HL-60/S4 (cell line): ENCODE data around the gene F8.
"Not testable (repeated sequence)": the region's sequence is repeated elsewhere in the genome, so short reads cannot be mapped to it uniquely, and the experiment has no call there.

ENCODE experiments used
- in situ Hi-C: fragments of 300-500 bp; cut with MboI; formaldehyde crosslinking; loops from 2 replicates; pipeline ENCODE4 v1.14.3; 2022; ENCODE audit warnings: low sequenced_read_pairs

F8 gene

DNA sequence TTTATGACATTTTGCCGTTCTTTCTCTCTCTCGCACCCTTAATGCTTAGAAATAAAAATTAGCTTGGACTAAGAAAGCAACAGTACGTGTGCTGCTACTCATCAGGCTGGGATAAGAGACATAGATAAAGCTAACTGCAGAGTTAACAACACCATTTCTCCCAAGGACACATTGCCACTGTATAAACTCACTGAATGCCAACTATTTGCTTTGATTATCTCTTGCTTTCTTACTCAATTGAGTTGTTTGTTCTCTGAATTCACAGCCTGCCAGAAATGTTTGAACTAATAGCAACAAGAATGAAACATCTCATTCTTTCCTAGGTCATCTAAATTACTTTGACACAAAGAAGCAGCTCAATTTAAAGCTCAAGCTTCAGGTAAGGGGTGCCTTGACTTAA is 34.6 kb downstream of the F8 start:
- in situ Hi-C loops: loop anchor here (25.0 kb wide), 1 partner anchor 99 kb away; no protein-coding TSS in a partner anchor

GRCh38 chrX:154986826-154987575 is 35.5 kb downstream of the F8 start:
- in situ Hi-C loops: loop anchor here (25.0 kb wide), 1 partner anchor 100 kb away; no protein-coding TSS in a partner anchor

DNA sequence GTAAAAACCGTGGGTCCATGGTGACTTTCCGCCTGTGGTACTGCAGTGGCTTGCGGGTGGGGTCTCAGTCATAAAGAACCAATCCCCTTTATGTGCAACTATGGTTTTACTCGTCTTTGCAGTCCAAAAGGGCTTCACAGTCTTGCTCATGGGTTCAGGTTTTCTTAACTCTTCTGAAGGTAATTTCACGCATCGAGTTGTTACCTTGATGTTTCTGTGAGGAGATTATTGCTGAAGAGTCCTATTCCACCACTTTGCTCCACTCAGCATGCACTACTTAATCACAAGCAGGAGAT is 41.5 kb downstream of the F8 start:
- in situ Hi-C loops: loop anchor here (25.0 kb wide), 1 partner anchor 106 kb away; no protein-coding TSS in a partner anchor

GRCh38 chrX:154980330-154981115 is 42.0 kb downstream of the F8 start:
- in situ Hi-C loops: loop anchor here (25.0 kb wide), 1 partner anchor 107 kb away; no protein-coding TSS in a partner anchor

- in situ Hi-C loops: loop anchor here (25.0 kb wide), 1 partner anchor 108 kb away; no protein-coding TSS in a partner anchor
These were observed 42.9 kb downstream of the F8 start for GRCh38 chrX:154979629-154980028.

DNA sequence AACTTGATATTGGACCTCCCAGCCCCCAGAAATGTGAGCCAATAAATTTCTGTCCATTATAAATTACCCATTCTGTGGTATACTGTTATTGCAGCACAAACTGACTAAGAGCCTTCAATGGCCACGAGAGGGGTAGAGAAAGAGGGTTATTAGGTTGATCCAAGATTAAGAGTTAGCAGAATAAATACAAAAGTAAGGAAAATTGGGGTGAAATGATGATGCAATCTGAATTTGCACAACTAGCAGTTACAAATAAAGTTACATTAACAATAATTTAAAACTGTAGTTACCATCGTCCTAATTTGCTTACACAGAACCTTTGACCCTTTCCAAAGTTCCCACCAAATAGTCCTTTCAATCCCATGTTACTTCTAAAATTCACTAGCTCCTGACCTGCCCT is 54.2 kb downstream of the F8 start:
- in situ Hi-C loops: no loop called here

- in situ Hi-C loops: no loop called here
These were observed 54.9 kb downstream of the F8 start for GRCh38 chrX:154967603-154968002.

DNA sequence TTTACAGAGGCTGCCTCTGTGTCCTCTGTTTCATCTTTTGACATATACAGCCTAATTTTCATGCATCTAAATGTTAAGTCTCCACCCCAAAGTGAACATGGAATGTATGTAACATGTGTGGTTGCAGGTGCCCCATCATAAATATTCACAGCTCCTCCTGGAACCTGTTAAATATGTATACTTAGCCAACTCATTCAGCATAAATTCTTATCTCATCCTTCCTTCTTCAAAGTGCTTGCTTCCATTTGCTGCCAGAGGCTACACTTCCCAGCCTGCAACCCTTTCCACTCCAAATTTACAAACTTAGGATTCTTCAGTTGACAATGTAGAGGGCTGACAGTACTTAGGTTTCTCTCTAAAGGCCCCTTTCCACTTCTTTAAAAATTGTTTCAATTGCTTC is 60.6 kb downstream of the F8 start:
- in situ Hi-C loops: no loop called here

DNA sequence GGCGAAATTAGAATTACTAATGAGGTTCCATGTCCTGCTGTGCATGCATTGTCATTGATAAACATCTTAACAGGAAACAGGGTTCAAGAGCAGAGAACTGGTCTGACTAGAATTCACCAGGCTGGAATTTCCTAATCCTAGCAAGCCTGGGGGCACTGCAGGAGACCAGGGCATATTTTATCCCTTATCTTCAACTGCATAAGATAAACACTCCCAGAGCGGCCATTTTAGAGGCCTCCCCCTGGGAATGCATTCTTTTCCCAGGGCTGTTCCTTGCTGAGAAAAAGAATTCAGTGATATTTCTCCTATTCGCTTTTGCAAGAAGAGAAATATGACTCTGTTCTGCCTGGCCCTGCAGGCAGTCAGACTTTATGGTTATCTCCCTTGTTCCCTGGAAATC is 66.7 kb downstream of the F8 start:
- in situ Hi-C loops: not testable (repeated sequence)

DNA sequence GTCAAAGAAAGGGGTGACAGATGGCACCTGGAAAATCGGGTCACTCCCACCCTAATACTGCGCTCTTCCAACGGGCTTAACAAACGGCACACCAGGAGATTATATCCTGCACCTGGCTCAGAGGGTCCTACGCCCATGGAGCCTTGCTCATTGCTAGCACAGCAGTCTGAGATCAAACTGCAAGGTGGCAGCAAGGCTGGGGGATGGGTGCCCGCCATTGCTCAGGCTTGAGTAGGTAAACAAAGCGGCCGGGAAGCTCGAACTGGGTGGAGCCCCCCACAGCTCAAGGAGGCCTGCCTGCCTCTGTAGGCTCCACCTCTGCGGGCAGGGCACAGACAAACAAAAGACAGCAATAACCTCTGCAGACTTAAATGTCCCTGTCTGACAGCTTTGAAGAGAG is 83.3 kb downstream of the F8 start:
- in situ Hi-C loops: not testable (repeated sequence)

- in situ Hi-C loops: not testable (repeated sequence)
These were observed 97.8 kb downstream of the F8 start for GRCh38 chrX:154924771-154925170.

DNA sequence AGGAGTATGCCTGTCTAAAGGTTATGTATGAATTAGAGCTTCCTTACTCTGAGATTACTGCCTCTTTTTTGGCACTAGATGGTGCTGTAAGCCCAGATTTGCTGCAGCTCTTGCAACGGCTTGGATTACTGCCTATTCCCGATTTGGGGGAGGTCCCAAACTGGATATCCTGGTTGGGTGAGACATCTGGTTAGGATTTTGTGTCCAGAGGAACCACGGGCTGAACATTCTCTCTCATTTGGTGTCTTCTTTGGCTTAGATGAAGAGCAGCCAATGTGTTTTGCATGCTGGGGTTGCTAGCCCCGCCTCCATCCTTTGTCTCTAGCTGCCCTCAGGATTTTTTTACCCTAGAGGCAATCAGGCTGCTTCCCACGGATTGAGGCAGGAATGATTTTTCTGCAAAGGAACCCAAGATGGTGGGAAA is 104.5 kb downstream of the F8 start:
- in situ Hi-C loops: no loop called here

GRCh38 chrX:154914052-154914451 is 108.5 kb downstream of the F8 start:
- in situ Hi-C loops: no loop called here

- in situ Hi-C loops: not testable (repeated sequence)
These were observed 112.0 kb downstream of the F8 start for GRCh38 chrX:154910528-154910927.

DNA sequence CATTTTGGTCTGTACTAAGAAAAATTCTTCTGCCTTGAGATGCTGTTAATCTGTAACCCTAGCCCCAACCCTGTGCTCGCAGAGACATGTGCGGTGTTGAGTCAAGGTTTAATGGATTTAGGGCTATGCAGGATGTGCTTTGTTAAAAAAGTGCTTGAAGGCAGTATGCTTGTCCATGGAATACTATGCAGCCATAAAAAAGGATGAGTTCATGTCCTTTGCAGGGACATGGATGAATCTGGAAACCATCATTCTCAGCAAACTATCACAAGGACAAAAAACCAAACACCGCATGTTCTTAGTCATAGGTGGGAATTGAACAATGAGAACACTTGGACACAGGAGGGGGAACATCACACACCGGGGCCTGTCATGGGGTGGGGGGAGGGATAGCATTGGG is 112.5 kb downstream of the F8 start:
- in situ Hi-C loops: not testable (repeated sequence)

DNA sequence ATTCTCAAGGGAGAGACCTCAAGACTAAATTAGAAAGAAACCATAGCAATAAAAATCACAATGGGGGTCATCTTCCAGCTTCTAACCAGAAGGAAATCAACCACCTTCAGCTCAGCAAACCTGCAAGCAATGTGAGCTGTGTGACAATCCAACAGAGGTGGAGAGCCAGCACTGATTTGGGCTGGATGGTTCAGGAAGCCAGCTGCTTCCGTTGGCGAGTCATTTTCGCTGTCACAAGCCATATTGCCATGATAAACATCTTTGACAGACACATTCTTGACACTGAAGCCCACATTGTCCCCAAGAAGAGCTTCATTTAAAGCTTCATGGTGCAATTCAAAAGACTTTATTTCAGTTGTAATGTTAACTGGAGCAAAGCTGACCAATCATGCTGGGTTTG is 113.7 kb downstream of the F8 start:
- in situ Hi-C loops: no loop called here

DNA sequence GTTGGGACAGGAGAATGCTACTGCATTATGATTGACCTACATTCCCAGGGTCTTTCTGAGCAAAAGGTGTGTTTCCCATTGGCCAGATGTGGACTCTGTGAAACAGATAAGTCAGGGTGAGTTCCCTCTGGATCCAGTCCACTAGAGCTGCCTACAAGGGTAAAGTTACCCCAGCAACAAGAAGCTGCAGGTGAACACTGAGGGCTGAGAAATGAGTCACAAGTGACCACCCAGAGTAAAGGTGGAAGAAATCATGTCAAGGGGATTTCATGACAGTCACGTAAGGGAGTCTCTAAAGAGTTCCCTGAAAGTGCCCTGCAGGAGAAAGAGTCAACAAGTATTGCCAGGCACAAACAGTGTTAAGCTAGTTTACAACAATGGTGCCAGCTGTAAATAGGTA is 120.1 kb downstream of the F8 start:
- in situ Hi-C loops: no loop called here

- in situ Hi-C loops: no loop called here
These were observed 122.2 kb downstream of the F8 start for GRCh38 chrX:154900323-154900722.

DNA sequence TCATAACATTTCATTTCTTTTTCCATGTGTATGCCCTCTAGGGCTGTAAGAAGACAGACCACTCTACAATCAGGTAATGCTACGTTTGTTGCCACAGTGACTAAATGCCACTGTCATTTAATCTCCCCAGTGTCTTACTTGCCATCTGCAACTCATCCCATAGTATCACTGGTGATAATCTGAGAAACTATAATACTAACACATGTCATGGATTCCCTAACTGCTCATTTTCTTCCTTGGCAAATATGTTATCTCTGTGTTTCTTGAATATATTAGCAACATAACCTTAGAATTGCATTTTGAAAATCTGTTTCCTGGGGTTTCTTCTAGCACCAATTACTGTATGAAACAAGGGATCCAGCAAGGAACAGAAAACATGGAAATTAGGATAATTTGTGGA is 130.2 kb downstream of the F8 start:
- in situ Hi-C loops: no loop called here

DNA sequence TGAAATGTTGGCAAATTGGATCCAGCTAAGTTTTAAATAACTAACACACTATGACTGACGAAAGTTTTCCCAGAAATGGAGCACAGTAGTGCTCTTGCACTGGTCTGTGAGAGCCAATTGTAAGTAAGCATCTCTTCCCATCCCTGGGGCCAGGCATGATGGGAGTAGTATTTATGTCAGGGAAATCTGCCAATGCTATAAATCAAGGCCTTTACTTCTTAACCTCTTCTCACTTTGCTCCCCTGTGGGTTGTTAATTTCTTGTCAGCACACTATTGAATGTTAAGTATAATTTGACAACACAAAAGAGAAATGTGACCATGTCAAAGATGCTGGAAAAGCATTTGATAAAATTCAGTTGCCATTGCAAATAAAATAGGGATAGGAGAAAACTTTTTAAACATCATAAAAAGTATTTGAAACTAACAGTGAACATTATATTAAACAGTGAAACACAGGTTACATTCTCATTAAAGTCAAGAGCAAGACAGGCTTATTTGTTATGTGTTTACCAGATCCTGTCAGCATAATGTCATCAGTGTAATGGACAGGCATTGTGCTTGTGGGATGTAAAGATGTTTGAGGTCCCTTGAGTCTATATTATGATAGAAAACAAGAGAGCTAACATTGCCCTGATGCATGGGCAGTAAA is 131.4 kb downstream of the F8 start:
- in situ Hi-C loops: no loop called here

- in situ Hi-C loops: not testable (repeated sequence)
These were observed 135.7 kb downstream of the F8 start for GRCh38 chrX:154886789-154887221.
